Skeletal muscle tissue (tissue), 4 donors: ENCODE data around the gene CAPN14. TPM values are rescaled to one million over a fixed set of nuclear protein-coding genes. Genes with fewer than 3 reads are reported as not detected.
A peak's percentile ranks its signal among the peaks of the same experiment; 100 is the strongest.

Source experiments
- H3K27ac ChIP-seq: one replicate; pipeline ENCODE4 v1.7.0; 2013; ENCODE audit warnings: mild to moderate bottlenecking, low read depth, low read length, inconsistent platforms
- H3K27me3 ChIP-seq, 3 donors: one replicate each; pipeline ENCODE4 v1.7.0; 2013; ENCODE audit warnings: low read length in 3 of 3; ENCODE audit not compliant: control insufficient read depth in 3 of 3, insufficient read depth in 3 of 3
- H3K36me3 ChIP-seq, 3 donors: one replicate each; pipeline ENCODE4 v1.7.0; 2013; ENCODE audit warnings: low read length in 3 of 3; ENCODE audit not compliant: control insufficient read depth in 3 of 3, insufficient read depth in 3 of 3
- H3K4me1 ChIP-seq, 3 donors: one replicate each; pipeline ENCODE4 v1.7.0; 2013; ENCODE audit warnings: low read length in 3 of 3, mild to moderate bottlenecking in 3 of 3; ENCODE audit not compliant: control insufficient read depth in 3 of 3, insufficient read depth in 3 of 3
- H3K4me3 ChIP-seq, 3 donors: one replicate each; pipeline ENCODE4 v1.7.0; 2013; ENCODE audit warnings: low read length in 3 of 3
- H3K9ac ChIP-seq, 3 donors: one replicate each; pipeline ENCODE4 v1.7.0; 2013; ENCODE audit warnings: low read length in 3 of 3, mild to moderate bottlenecking in 3 of 3, moderate library complexity in 2 of 3, low read depth in 1 of 3
- H3K9me3 ChIP-seq, 3 donors: one replicate each; pipeline ENCODE4 v1.7.0; 2013; ENCODE audit warnings: low read length in 3 of 3; ENCODE audit not compliant: control insufficient read depth in 3 of 3
- total RNA-seq: library from RNA; depleted of rRNA; stranded (reverse); fragments of >200 nt; gene quantifications from one replicate; pipeline ENCODE4 v1.2.3, GENCODE V29; 2014
- donor health status: Osteomylitis.

Gene CAPN14
- total RNA-seq, 1 donor from 2014 or later = not detected

DNA sequence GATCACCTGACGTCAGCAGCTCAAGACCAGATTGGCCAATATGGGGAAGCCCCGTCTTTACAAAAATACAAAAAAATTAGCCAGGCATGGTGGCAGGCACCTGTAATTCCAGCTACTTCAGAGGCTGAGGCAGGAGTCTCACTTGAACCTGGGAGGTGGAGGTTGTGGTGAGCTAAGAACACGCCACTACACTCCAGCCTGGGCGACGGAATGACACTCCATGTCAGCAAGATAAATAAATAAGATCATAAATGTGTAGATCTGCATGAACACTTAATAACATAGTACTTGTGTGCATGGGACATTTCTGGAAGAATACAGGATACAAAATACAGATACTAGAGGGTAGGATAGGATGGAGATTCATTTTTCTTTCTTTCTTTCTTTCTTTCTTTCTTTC lies 25.7 kb upstream of the CAPN14 start:
- Histone ChIP-seq H3K9me3 (no peaks in the 10 kb centered on the region), H3K27ac (no peak overlapping the region), H3K9ac (no peak overlapping the region), H3K27me3 (no peaks in the 10 kb centered on the region), H3K4me3 (no peak overlapping the region), H3K36me3 (peaks cover 0 to 5% (median under 1%) of the 10 kb centered on the region in 3 donors), H3K4me1 (peaks cover 38 to 44% (median 44%) of the 10 kb centered on the region in 3 donors)

- Histone ChIP-seq H3K9ac (peak overlapping the region in 2 of 3 donors; percentile 46 to 57), H3K4me1 (peaks cover 38 to 45% (median 45%) of the 10 kb centered on the region in 3 donors), H3K36me3 (peaks cover 0 to 5% (median 0%) of the 10 kb centered on the region in 3 donors), H3K27me3 (no peaks in the 10 kb centered on the region), H3K4me3 (peak overlapping the region in 2 of 3 donors; percentile 5 to 28), H3K27ac (peak overlapping the region; percentile 82), H3K9me3 (no peaks in the 10 kb centered on the region)
Observed at GRCh38 chr2:31241625-31242270, 24.4 kb upstream of the CAPN14 start.

GRCh38 chr2:31240381-31241365 lies 23.4 kb upstream of the CAPN14 start:
- Histone ChIP-seq H3K9ac (peak overlapping the region in 2 of 3 donors; percentile 38 to 57), H3K36me3 (peaks cover 0 to 5% (median 0%) of the 10 kb centered on the region in 3 donors), H3K9me3 (no peaks in the 10 kb centered on the region), H3K27ac (peak overlapping the region; percentile 82), H3K27me3 (no peaks in the 10 kb centered on the region), H3K4me3 (peak overlapping the region in 1 of 3 donors; percentile 7), H3K4me1 (peaks cover 41 to 45% (median 45%) of the 10 kb centered on the region in 3 donors)

- H3K4me3 ChIP-seq = peak overlapping the region in 1 of 3 donors; percentile 41
- H3K4me1 ChIP-seq = peaks cover 41 to 45% (median 45%) of the 10 kb centered on the region in 3 donors
- H3K36me3 ChIP-seq = peaks cover 0 to 3% (median 0%) of the 10 kb centered on the region in 3 donors
- H3K9me3 ChIP-seq = no peaks in the 10 kb centered on the region
- H3K27ac ChIP-seq = peak overlapping the region; percentile 82
- H3K9ac ChIP-seq = peak overlapping the region in 1 of 3 donors; percentile 57
- no peaks in the 10 kb centered on the region for H3K27me3 ChIP-seq
Observed at GRCh38 chr2:31239593-31240177, 22.4 kb upstream of the CAPN14 start.

DNA sequence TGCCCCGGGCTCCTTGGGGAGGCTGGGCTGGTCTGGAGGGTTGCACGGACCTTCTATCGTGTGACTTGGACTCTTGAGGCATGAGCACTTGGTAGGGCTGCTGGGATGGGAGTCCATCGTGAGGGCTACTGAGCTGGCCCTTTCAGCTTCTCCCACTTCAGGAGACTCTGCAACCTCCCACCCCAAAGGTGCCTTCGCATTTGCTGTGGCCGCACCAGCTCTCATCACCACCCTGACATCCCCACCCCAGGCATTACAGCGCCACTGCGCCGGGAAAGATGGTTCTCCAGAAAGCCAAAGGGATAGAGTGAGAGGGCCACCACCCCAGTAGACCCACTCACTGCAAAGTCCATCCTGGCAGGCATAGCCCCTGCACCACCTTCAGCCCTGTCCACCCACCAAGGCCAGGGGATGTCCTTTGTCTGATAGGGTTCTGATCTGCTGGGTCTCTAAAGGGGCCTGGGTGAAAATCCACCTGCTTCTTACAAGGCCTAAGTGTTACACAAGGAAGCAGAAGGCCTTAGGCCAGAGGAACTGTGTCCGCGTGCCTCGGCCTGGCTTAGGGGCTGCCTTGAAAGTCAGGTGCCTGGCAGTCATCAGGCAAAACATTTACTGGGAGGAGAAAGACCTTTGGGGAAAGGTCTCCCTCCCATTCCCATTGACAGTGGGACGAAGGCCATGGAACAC lies 21.7 kb upstream of the CAPN14 start:
- Histone ChIP-seq H3K36me3 (no peaks in the 10 kb centered on the region), H3K9ac (peak overlapping the region in 1 of 3 donors; percentile 47), H3K4me1 (peaks cover 45 to 51% (median 46%) of the 10 kb centered on the region in 3 donors), H3K27ac (peak overlapping the region; percentile 82), H3K27me3 (no peaks in the 10 kb centered on the region), H3K9me3 (no peaks in the 10 kb centered on the region), H3K4me3 (no peak overlapping the region)

DNA sequence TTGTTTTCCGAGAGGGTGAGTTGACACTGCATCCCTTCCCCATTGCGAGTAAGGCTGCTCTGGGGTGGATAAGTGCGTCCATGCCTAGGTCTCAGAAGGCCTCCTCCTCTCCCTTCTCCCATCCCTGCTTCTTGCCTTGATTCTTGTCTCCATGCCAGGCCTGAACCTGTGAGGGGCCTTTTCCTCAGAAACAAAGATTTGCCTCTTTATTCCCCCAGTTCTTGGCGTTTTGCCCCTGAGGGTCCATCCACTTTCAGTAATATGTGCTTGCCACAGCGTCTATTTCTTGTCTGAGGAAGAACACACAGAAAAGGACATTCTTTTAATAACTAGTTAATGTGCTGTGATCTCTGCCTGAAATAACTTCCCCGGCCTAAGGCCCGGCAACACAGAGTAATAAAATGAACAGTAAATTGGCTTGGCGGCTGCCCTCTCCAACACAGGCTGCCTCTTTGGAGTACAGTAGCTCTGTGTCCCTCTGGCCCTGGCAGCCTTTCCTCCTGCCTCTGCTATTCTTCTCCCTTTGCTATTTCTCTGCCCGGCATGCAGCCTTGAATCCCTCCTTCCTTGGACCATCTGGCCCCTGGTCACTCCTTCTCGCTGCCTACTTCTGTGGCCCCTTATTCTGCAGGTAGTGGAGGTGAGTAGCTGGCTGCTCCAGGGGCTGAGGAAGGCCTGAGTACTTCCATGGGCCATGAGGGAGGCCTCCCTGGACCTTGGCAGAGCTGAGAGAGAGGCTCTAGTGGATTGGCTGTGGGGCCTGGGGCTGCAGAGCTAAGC lies 21.0 kb upstream of the CAPN14 start:
- Histone ChIP-seq H3K27me3 (no peaks in the 10 kb centered on the region), H3K36me3 (no peaks in the 10 kb centered on the region), H3K4me1 (peaks cover 45 to 56% (median 47%) of the 10 kb centered on the region in 3 donors), H3K27ac (peak overlapping the region; percentile 82), H3K4me3 (no peak overlapping the region), H3K9me3 (no peaks in the 10 kb centered on the region), H3K9ac (no peak overlapping the region)

GRCh38 chr2:31237348-31238017 lies 20.2 kb upstream of the CAPN14 start:
- no peaks in the 10 kb centered on the region for H3K9me3 ChIP-seq
- no peaks in the 10 kb centered on the region for H3K36me3 ChIP-seq
- H3K9ac ChIP-seq = no peak overlapping the region
- H3K4me3 ChIP-seq = no peak overlapping the region
- peaks cover 44 to 56% (median 47%) of the 10 kb centered on the region in 3 donors for H3K4me1 ChIP-seq
- H3K27ac ChIP-seq = no peak overlapping the region
- no peaks in the 10 kb centered on the region for H3K27me3 ChIP-seq

GRCh38 chr2:31236433-31237205 lies 19.3 kb upstream of the CAPN14 start:
- Histone ChIP-seq H3K27ac (no peak overlapping the region), H3K4me1 (peaks cover 35 to 48% (median 41%) of the 10 kb centered on the region in 3 donors)

More at GRCh38 chr2:31236433-31237205, 19.3 kb upstream of the CAPN14 start:
- Histone ChIP-seq H3K27me3 (no peaks in the 10 kb centered on the region), H3K4me3 (no peak overlapping the region), H3K9ac (no peak overlapping the region), H3K9me3 (no peaks in the 10 kb centered on the region), H3K36me3 (no peaks in the 10 kb centered on the region)
